Activated naive CD8-positive, alpha-beta T cell treated with anti-CD3 and anti-CD28 coated beads for 36 hours (primary cell): ENCODE results near the gene PHGDH. TPM values are rescaled to one million over a fixed set of nuclear protein-coding genes. Genes with fewer than 3 reads are reported as not detected.

ENCODE experiments used
- total RNA-seq, 2 experiments: library from RNA; stranded (reverse); gene quantifications; one replicate each; pipeline ENCODE4 v1.2.3, GENCODE V29; 2021

The PHGDH gene
- total RNA-seq, 2 experiments from 2014 or later: 289 to 292 TPM

Other genes starting within 250 kb of the PHGDH start
- gene HSD3B1, start 204.7 kb upstream of the PHGDH start, total RNA-seq: not detected
- gene ZNF697, start 63.7 kb upstream of the PHGDH start, total RNA-seq: 1 to 10 TPM in 1 of 2 experiments, under 1 TPM in 1; 0.91 to 1.1 TPM
- not detected for gene HMGCS2, start 57.0 kb downstream of the PHGDH start, total RNA-seq
- gene REG4, start 99.5 kb downstream of the PHGDH start, total RNA-seq: 10 to 100 TPM; 10.2 to 12.3 TPM
- not detected for gene ADAM30, start 184.6 kb downstream of the PHGDH start, total RNA-seq